ENCODE results near the gene FMO5.

GRCh38 chr1:147245129-147245528 lies 20.0 kb upstream of the FMO5 start:
- no peak for TF ChIP-seq CTCF (IDR thresholded peaks at IDR 0.05)
- no peak for TF ChIP-seq POLR2AphosphoS5 (IDR thresholded peaks at IDR 0.05)
- TF ChIP-seq POLR2A (IDR thresholded peaks at IDR 0.05) = no peak
